Activated CD8-positive, alpha-beta memory T cell treated with anti-CD3 and anti-CD28 coated beads for 36 hours (primary cell): ENCODE data around the gene LGALS12. TPM values are rescaled to one million over a fixed set of nuclear protein-coding genes. Genes with fewer than 3 reads are reported as not detected.

Source experiments
- CTCF ChIA-PET: fragments of 350-600 bp; sonication (Branson Sonifier 250); formaldehyde crosslinking; loops from one replicate; lab custom pipeline; 2021; ENCODE audit warnings: antibody characterized with exemption; lab: Charles Lee
- POLR2A ChIA-PET: fragments of 350-600 bp; sonication (Branson Sonifier 250); formaldehyde crosslinking; loops from one replicate; lab custom pipeline; 2021; ENCODE audit warnings: antibody characterized with exemption; lab: Charles Lee
- total RNA-seq, 2 experiments: library from RNA; stranded (reverse); gene quantifications; one replicate each; pipeline ENCODE4 v1.2.3, GENCODE V29; 2021

The LGALS12 gene, protein sequence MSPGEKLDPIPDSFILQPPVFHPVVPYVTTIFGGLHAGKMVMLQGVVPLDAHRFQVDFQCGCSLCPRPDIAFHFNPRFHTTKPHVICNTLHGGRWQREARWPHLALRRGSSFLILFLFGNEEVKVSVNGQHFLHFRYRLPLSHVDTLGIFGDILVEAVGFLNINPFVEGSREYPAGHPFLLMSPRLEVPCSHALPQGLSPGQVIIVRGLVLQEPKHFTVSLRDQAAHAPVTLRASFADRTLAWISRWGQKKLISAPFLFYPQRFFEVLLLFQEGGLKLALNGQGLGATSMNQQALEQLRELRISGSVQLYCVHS
- total RNA-seq: not detected

DNA sequence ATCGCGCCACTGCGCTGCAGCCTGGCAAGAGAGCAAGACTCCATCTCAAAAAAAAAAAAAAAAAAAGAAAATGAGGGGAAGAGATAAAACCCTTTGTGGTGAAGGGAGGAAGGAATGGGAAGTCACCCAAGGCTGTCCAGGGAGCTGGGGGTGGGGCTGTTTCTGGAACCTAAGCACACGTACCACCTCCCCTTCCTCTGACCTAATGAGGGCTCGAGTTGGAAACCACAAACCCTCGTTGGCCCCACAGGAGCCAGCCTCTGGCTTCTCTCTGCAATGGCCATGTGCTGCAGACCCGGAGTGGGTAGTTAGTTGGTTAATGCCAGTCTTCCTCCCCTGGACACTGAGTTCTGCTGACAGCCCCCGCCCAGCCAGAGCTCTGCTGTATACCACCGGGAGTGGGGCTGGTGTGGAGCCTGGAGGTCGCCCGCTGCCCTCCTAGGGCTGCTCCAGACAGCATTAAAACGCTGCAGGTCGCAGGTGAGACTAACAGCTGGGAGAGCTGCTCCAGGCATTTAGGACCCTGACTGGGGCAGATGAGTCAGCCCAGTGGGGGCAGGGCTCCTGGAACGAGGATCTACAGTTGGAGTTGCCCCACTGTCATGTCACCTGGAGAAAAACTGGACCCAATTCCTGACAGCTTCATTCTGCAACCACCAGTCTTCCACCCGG is at the start of gene LGALS12:
TSS of gene LGALS12 (plus strand) at position 228 of the 672 bp plus-strand sequence. CDS start at position 603, 375 bp downstream.
- POLR2A ChIA-PET: no interaction called here
- CTCF ChIA-PET: interaction anchor here (0.6 to 1.2 kb wide), 2 partner anchors 13 to 130 kb away, joined by 3 to 4 read pairs; no protein-coding TSS in a partner anchor

DNA sequence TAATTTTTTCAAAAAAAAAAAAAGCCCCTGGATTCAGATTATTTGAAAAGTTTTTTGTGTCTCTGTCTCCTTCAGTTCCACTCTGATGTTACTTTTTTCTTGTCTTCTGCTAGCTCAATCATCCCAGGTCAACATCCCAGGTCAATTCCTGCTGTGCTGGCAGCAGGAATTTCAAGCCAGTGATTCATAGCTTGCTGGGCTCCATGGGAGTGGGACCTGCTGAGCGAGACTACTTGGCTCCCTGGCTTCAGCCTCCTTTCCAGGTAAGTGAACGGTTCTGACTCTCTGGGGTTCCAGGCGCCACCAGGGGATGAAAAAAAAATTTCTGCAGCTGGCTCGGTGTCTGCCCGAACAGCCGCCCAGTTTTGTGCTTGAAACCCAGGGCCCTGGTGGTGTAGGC is 46.3 kb upstream of the LGALS12 start:
- CTCF ChIA-PET: no interaction called here
- POLR2A ChIA-PET: no interaction called here

DNA sequence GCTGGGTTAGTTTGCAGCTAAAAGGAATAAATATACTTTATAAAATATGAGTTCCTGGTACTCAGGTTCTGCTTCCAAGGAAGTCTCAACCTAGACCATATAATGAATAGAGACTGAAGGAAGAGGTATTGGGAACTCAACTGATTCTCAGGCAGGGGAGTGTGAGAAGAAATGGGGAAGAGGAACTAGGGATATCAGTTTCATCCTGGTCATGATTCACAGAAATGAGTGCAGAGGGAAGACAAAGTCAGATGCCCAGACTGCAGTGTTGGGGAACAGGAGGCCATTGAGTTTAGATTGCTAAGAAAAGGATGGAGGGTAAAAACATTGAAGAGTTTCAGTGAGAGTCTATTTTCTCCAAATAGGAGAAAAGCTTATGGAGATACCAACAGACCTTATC is 43.7 kb upstream of the LGALS12 start:
- POLR2A ChIA-PET: no interaction called here
- CTCF ChIA-PET: no interaction called here

DNA sequence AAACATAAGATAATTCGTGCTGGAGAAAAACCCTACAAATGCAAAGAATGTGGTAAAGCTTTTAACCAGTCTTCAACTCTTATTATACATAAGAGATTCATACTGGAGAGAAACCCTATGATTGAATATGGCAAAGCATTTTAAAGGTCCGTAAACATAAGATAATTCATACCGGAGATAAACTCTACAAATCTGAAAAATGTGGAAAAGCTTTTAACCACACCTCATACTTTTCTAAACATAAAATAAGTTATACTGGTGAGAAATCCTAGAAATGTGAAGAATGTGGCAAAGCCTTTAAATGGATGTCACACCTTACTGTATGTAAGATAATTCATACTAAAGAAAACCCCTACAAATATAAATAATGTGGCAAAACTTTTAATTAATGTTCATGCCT is 35.6 kb upstream of the LGALS12 start:
- ChIA-PET CTCF (no interaction called here), POLR2A (no interaction called here)

DNA sequence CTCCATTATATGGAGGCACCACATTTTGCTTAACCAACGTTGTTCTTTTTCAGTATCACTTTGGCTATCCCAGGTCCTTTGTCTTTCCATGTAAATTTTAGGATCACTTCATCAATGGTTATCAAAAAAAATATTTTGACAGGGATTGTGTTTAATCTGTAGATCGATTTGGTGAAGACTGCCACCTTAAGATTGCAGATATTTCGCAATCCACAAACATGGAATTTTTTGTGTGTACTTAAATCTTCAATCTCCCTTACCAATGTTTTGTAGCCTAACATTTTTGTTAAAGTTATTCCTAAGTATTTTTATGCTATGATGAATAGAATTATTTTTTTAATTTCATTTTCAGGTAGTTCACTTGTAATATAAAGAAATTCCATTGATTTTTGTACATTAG is 33.5 kb upstream of the LGALS12 start:
- ChIA-PET CTCF (no interaction called here), POLR2A (no interaction called here)

DNA sequence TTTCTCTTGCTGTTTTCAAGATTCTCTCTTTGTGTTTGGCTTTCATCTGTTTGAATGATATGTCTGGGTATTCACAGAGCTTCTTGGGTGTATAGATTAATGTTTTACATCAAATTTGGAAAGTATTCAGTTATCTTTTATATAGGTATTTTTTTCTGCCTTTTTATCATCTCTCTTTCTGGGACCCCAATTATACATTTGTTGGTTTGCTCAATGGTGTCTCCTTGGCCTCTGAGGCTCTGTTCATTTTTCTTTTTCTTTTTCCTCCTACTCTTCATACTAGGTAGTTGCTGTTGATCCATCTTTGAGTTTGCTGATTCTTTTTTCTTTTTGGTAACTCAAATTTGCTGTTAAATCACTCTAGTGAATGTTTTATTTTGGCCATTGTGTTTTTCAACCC is 29.3 kb upstream of the LGALS12 start:
- CTCF ChIA-PET: no interaction called here
- POLR2A ChIA-PET: no interaction called here

DNA sequence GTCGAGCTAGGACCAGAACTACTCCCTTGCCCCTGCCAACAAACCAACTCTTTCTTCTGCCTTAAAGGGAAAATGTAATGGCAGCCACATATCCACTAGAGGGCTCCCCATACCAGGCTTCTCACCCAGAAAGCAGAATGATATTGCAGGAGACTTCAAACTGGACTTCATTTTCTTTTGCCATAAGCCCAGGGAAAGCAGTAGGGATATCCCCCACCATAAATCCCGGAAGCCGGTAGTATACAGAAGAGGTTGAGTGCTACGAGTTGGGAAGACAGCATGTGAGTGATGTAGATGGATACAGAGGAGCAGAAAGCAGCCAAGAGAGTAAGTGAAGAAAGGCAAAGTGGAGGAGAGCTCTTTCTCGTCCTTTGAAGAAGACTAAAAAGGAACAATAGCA is 27.0 kb upstream of the LGALS12 start:
- ChIA-PET CTCF (interaction anchor here (0.5 to 4.5 kb wide), 20 partner anchors 10 to 831 kb away, joined by 3 to 37 read pairs (median 4); partner anchors contain the start of gene PLAAT5), POLR2A (no interaction called here)

DNA sequence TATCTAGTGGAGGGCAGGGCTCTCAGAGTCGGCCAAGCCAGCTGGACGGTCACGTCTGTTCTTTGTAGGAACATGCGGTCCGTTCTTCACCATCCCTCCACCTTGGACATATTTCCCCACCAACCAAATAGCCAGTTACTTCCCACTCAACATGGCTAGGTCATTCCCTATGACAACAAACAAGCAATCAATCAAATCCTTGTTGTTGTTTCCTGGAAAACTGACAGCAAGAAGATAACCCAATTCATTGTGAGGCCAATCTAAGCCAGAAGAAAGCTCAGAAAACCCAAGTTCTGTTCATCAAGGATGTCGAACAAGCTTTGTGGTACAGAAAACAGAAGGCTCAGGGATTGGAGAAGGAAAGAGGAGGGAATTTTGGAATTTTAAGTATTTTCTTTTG is 25.8 kb upstream of the LGALS12 start:
- ChIA-PET POLR2A (no interaction called here), CTCF (interaction anchor here (0.5 to 4.5 kb wide), 8 partner anchors 9 to 257 kb away, joined by 3 to 37 read pairs (median 4); no protein-coding TSS in a partner anchor)

DNA sequence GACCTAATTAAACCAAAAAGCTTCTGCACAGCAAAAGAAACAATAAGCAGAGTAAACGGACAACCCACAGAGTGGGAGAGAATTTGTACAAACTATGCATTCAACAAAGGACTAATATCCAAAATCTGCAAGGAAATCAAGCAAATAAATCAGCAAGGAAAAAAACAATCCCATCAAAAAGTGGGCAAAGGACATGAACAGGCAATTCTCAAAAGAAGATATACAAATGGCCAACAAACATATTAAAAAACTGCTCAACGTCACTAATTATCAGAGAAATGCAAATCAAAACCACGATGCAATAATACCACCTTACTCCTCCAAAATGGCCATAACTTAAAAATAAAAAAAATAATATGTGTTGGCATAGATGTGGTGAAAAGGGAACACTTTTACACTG is 20.1 kb upstream of the LGALS12 start:
- CTCF ChIA-PET: no interaction called here
- POLR2A ChIA-PET: no interaction called here

DNA sequence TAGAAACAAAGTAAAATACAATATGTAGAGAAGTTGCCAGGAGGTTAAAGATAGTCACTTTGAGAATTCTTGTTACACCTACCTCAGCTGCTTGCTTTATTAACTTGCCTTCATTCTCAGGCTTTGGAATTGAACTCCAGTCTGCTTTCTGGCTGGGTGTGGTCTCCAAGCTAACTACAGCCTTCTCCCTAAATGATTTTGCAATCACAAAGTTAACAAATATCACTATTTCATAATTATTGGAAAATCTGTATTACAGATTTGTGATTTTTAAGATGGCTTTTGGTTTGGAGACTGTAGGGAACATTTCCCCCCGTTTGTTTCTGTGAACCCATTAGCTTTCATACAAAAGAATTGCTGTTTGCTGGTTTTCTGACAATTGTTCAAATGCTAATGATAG is 17.1 kb upstream of the LGALS12 start:
- POLR2A ChIA-PET: interaction anchor here (0.6 kb wide), 1 partner anchor 281 kb away, joined by 4 read pairs; no protein-coding TSS in a partner anchor
- CTCF ChIA-PET: interaction anchor here (1.3 to 2.3 kb wide), 3 partner anchors 8 to 121 kb away, joined by 3 to 7 read pairs (median 3); no protein-coding TSS in a partner anchor

DNA sequence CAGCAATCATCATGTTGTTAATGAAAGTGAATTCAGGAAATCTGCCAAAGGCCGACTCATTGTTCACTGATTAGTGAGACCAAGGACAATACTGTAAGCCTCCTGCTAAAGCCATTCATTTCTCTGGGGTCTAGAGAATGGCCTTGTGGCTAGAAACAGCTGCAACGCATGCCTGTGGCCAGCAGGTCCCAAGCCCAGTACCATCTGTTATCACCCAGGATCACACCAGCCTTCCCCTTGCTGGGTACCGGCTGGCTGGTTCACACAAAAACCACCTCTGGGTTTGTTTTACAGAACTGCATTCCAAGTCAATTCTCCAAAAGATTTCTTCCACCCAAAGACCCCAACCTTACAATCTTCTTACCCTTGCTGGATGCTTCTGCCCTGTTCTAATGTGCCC is 16.0 kb upstream of the LGALS12 start:
- CTCF ChIA-PET: interaction anchor here (0.6 to 2.3 kb wide), 7 partner anchors 9 to 146 kb away, joined by 3 to 11 read pairs (median 5); partner anchors contain the start of gene PLAAT4
- POLR2A ChIA-PET: no interaction called here

DNA sequence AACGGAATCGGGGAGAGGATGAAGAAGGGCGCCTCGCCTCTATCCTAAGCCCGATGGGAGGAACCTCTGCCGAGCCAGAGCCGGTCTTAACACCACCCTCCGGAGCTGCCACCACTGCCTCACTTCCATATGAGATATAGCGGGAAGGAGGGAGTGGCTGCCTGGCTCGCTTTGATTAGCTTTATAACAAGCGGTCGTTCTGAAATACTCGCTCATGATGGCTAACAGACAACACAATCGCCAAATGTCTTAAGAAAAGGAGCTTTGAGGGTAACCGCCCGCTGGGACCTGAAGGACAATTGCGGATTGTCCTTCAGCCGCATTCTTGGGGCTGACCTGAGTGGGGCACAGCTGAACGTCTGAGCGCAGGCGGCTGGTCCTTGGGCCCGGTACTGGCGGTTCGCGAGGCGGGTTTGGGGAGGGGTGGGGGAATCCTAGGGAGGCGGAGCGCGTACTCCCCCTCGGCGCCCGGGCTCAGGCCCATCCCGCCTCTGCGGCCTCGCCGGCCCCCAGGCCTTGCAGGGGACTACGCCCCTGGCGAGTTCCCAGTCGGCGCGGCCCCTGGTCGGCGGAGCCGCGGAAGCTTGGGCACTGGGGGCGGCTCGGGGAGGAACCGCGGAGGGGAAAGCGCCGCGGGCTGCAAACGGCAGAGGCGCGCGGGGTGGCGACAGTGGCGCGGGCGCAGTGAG is 15.2 kb upstream of the LGALS12 start, which contains the start of gene PLAAT5:
TSS of gene PLAAT5 (minus strand) at position 617 of the 689 bp plus-strand sequence. CDS start at position 484, 133 bp downstream.
- CTCF ChIA-PET: interaction anchor here (0.6 to 2.3 kb wide), 6 partner anchors 10 to 547 kb away, joined by 3 to 11 read pairs (median 6); partner anchors contain the start of gene PLAAT4
- POLR2A ChIA-PET: no interaction called here

DNA sequence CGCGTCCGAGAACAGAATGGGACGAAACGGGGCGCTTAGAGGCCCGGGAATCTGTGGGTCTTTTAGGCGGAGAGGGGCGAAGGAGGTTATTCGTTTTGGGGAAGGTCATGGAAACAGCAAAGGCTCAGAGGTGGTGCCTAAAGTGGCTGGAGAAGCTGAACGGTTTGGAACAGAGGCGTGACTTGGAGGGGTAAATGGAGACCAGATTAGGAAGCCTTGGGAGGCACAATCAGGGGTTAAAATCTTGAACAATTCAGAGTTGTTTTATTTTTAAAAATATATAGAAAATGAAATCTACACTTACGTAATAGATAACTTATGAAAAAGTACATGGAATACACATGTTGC is 14.7 kb upstream of the LGALS12 start:
- ChIA-PET POLR2A (no interaction called here), CTCF (interaction anchor here (0.6 to 2.0 kb wide), 6 partner anchors 10 to 547 kb away, joined by 3 to 11 read pairs (median 5); partner anchors contain the start of gene PLAAT4)

DNA sequence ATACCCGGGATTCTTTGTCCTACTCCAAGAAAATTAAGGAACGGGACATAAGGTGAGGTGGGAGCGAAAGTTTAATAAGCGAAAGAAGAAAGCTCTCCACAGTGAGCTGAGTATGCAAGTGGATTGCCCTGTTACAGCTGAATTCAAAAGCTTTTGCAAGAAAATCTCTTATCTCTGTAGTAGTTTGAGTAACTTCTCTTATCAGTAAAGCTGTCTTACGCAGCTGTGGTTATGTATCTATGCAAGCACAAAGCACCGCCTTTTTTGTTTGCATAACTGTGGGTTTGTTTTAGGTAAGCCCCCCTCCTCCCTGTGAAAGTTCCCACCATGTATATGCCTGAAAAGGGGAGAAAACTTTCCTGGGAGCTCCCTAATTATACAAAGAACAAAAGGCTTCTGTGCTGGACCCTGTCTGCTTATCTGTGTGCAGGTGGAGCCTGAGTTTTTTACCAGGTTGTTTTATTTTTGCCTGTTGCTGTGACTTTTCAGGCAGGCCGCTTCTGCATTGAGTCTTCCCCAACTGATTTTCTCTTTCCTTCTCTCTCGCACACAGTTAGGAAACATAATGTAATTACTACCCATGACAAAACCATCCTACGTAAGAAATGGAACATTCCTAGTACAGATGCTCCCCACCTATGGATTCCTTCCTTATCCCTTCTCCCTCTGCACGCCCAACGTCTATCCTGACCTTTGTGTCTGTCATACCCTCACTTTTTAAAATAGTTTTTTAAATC is 14.1 kb upstream of the LGALS12 start:
- CTCF ChIA-PET: interaction anchor here (0.7 to 2.0 kb wide), 3 partner anchors 11 to 17 kb away, joined by 3 to 11 read pairs (median 5); no protein-coding TSS in a partner anchor
- POLR2A ChIA-PET: no interaction called here

DNA sequence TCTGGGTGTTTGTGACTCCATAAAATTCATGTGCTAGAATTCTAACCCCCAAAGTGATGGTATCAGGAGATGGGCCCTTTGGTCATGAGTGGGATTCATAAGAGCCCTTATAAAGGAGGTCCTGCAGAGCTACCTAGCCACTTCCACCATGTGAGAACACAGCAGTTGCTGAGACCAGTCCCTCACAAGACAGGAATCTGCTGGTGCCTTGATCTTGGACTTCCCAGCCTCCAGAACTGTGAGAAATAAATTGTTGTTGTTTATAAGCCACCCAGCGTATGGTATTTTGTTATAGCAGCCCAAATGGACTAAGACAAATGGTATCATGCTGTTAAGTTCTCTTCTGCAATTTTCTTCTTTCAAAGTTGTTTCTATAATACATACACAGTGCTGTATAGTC is 13.4 kb upstream of the LGALS12 start:
- ChIA-PET CTCF (no interaction called here), POLR2A (no interaction called here)

DNA sequence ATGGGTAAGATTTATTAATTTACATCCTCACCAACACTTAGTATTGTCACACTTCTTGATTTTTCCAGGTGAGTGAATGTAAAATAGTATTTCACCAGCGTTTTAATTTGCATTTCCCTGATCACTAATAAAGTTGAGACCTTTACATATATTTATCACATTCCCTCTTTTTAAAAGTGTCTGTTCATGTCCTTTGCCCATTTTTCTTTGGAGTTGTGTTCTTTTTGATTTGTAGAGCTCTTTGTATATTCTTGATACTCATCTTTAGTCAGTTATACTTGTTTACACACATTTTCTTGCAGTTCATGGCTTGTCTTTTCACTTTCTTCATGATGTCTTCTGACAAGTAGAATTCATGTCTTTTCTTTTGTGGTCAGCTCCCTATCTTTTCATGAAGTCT is 12.8 kb upstream of the LGALS12 start:
- ChIA-PET CTCF (interaction anchor here (0.6 to 0.7 kb wide), 4 partner anchors 13 to 189 kb away, joined by 3 to 5 read pairs (median 4); no protein-coding TSS in a partner anchor), POLR2A (no interaction called here)

DNA sequence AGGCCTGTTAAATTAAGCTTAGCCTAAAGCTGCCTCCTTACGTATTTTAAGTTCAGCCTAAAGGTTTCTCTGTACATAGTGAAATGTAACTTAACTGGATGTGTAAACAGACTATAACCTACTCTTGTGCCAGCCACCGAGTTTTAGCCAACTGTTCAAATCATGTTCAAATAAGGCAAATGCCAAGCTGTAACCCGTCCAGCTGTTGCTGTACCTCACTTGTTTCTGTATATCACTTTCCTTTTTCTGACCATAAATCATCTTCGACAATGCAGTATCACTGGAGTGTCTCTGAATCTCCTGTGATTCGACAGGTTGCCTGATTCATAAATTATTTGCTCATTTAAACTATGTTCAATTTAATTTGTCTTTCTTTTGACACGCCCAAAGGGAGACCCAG is 10.9 kb upstream of the LGALS12 start:
- ChIA-PET POLR2A (no interaction called here), CTCF (no interaction called here)

DNA sequence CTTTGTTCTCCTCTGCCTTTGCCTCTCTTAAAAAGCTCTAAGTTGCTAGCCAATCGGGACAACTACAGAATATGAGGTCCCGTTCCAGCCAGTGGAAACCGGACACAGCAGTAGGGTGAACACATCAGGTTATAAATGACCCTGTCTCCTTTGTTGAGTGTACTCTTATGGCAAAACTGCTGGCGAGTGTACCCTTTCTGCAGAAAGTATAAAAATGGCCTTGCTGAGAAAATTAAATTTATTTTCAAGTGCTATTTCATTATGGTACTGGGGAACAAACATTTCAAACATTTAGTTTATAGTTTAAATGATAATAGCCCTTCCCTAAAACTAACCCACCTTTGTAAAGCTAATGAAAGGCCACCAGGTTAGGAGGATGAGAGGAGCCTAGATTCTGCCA is 6.0 kb upstream of the LGALS12 start:
- CTCF ChIA-PET: no interaction called here

DNA sequence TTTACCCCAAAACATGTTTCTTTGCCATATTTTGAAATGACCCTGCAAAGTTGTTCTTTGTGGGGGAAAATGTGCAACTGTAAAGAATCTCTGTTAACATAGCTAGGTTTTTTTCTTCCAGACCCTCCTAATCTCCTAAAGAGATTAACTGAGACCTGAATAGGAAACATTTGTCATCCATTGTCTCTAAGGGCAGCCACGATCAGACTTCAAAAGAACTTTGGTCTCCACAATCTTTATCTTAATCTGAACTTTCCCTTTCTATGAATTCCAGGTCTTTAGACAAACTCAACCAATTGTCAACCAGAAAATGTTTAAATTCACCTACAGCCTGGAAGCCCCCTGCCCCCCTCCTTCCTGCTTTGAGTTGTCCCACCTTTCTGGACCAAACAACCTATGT is 4.6 kb upstream of the LGALS12 start:
- POLR2A ChIA-PET: no interaction called here
- CTCF ChIA-PET: no interaction called here

More for the DNA sequence above, 6.0 kb upstream of the LGALS12 start:
- POLR2A ChIA-PET: no interaction called here
